Uterus (tissue), 4 donors: ENCODE data around the gene RPGRIP1L. TPM values are rescaled to one million over a fixed set of nuclear protein-coding genes. Genes with fewer than 3 reads are reported as not detected.
A peak's percentile ranks its signal among the peaks of the same experiment; 100 is the strongest.
"Not testable (repeated sequence)": the region's sequence is repeated elsewhere in the genome, so short reads cannot be mapped to it uniquely, and the experiment has no call there.

Experiments used
- DNase-seq, 2 donors: peaks; one replicate each; pipeline ENCODE4 v3.0.0-alpha.2; 2019 to 2020
- H3K27ac ChIP-seq, 2 donors: fragments of 200-600 bp; sonication (generic); 1 replicate in 1 of 2; 2 replicates in 1 of 2; pipeline ENCODE4 v1.5.1; 2016 to 2018
- H3K27me3 ChIP-seq, 2 donors: fragments of 200-600 bp; sonication (generic); one replicate each; pipeline ENCODE4 v1.5.1; 2018 to 2019; ENCODE audit warnings: control low read depth in 1 of 2
- H3K36me3 ChIP-seq, 2 donors: fragments of 200-600 bp; sonication (generic); one replicate each; pipeline ENCODE4 v1.5.1; 2019; ENCODE audit warnings: control low read depth in 1 of 2
- H3K4me1 ChIP-seq, 2 donors: fragments of 200-600 bp; sonication (generic); one replicate each; pipeline ENCODE4 v1.5.1; 2018 to 2019; ENCODE audit warnings: control low read depth in 1 of 2
- H3K4me3 ChIP-seq, 2 donors: fragments of 200-600 bp; sonication (generic); 1 replicate in 1 of 2; 2 replicates in 1 of 2; pipeline ENCODE4 v1.5.1; 2018 to 2019; ENCODE audit warnings: mild to moderate bottlenecking in 1 of 2
- H3K9me3 ChIP-seq, 2 donors: fragments of 200-600 bp; sonication (generic); one replicate each; pipeline ENCODE4 v1.5.1; 2019; ENCODE audit warnings: control low read depth in 1 of 2
- POLR2A ChIP-seq, 2 donors: fragments of 450-650 bp; IDR thresholded peaks; one replicate each; pipeline ENCODE4 v1.6.1; 2016; ENCODE audit warnings: antibody characterized with exemption in 2 of 2, mild to moderate bottlenecking in 1 of 2, moderate library complexity in 1 of 2
- intact Hi-C: fragments of 100-400 bp; cut with DNase I; formaldehyde crosslinking; loops from one replicate; pipeline ENCODE4 v1.15.1; 2023; ENCODE audit warnings: low total_unique reads
- total RNA-seq, 4 donors: library from RNA; depleted of rRNA in 3 of 4; stranded (reverse); fragments of >200 nt in 3 of 4; gene quantifications; one replicate each; pipeline versions ENCODE4 v1.1.0 to v1.2.4, GENCODE V29; 2014 to 2023
- TF ChIP-seq, protein P1 (sequence below), 4 experiments: fragments of 200-600 bp in 2 of 4; fragments of 450-650 bp in 2 of 4; sonication (generic) in 2 of 4; IDR thresholded peaks; one replicate each; pipeline ENCODE4 v1.5.1; 2016 to 2019; ENCODE audit warnings: antibody characterized with exemption in 4 of 4, mild to moderate bottlenecking in 2 of 4, moderate library complexity in 1 of 4
- donor health status: DM: yes; HTN: yes; CAD: no.

The RPGRIP1L gene
- total RNA-seq, 4 donors from 2014 or later = 1.2 to 35.3 (median 6.2) TPM

- Histone ChIP-seq H3K36me3 (no peaks in the 10 kb centered on the region), H3K4me1 (no peaks in the 10 kb centered on the region), H3K9me3 (no peaks in the 10 kb centered on the region), H3K4me3 (peak overlapping the region; percentile 94 to 98), H3K27me3 (no peaks in the 10 kb centered on the region), H3K27ac (peak overlapping the region; percentile 82 to 84)
- DNase-seq = no peak
- TF ChIP-seq, protein P1, sequence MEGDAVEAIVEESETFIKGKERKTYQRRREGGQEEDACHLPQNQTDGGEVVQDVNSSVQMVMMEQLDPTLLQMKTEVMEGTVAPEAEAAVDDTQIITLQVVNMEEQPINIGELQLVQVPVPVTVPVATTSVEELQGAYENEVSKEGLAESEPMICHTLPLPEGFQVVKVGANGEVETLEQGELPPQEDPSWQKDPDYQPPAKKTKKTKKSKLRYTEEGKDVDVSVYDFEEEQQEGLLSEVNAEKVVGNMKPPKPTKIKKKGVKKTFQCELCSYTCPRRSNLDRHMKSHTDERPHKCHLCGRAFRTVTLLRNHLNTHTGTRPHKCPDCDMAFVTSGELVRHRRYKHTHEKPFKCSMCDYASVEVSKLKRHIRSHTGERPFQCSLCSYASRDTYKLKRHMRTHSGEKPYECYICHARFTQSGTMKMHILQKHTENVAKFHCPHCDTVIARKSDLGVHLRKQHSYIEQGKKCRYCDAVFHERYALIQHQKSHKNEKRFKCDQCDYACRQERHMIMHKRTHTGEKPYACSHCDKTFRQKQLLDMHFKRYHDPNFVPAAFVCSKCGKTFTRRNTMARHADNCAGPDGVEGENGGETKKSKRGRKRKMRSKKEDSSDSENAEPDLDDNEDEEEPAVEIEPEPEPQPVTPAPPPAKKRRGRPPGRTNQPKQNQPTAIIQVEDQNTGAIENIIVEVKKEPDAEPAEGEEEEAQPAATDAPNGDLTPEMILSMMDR (IDR thresholded peaks at IDR 0.05) = no peak
- no peak for TF ChIP-seq POLR2A (IDR thresholded peaks at IDR 0.05)
- intact Hi-C loops = no loop called here
Measured at GRCh38 chr16:53704445-53704813, 770 bp upstream of the RPGRIP1L start.

- H3K36me3 ChIP-seq, H3K9me3 ChIP-seq, H3K4me3 ChIP-seq, H3K27me3 ChIP-seq, intact Hi-C loops, DNase-seq, H3K4me1 ChIP-seq, H3K27ac ChIP-seq: not testable (repeated sequence)
Measured at GRCh38 chr16:53698271-53698670, 5.4 kb downstream of the RPGRIP1L start.

DNA sequence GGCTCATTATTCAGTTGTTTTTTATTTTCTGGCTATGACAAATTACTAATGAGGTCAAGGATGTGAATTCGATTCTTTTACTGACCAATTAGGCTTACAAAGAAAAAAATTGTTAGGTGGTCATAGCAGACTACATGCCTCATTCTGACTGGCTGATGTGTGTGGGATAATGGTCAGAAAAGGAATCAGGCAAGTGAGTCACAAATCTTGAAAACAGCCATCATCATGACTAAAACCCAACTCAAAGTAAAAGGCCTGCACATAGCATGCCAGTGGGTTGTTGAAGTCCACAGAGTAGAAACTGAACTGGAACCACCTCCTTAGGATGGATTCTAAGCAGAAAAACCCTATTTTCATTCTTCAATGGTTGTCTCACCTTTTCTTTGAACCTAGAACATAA, 8.6 kb downstream of the RPGRIP1L start:
- intact Hi-C loops = no loop called here
- no peaks in the 10 kb centered on the region for H3K36me3 ChIP-seq
- no peaks in the 10 kb centered on the region for H3K9me3 ChIP-seq
- DNase-seq = no peak
- H3K27ac ChIP-seq = no peak overlapping the region
- no peaks in the 10 kb centered on the region for H3K27me3 ChIP-seq
- no peak overlapping the region for H3K4me3 ChIP-seq
- TF ChIP-seq POLR2A (IDR thresholded peaks at IDR 0.05) = no peak
- TF ChIP-seq, protein P1 (IDR thresholded peaks at IDR 0.05) = no peak
- no peaks in the 10 kb centered on the region for H3K4me1 ChIP-seq

DNA sequence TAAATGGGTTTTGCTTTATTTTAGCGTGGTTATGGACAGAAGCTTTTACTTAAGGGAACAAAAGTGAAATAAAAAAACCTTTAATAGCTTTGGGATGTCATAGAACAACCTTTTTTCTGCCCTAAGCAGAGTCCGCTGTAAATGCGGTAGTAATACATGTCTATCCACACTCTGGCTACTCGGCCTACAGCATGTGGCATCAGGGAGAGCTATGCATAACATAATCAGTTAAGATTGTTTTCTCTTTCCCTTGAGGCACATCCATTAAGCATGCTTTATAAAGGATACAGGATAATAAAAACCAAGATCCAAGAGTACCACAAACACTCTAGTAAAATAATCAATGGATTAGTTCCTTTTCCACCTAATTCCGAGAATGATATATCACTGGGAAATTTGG, 10.3 kb downstream of the RPGRIP1L start:
- no peak overlapping the region for H3K4me3 ChIP-seq
- no peaks in the 10 kb centered on the region for H3K36me3 ChIP-seq
- H3K9me3 ChIP-seq = no peaks in the 10 kb centered on the region
- intact Hi-C loops = no loop called here
- H3K27me3 ChIP-seq = no peaks in the 10 kb centered on the region
- no peaks in the 10 kb centered on the region for H3K4me1 ChIP-seq
- no peak for DNase-seq
- TF ChIP-seq POLR2A (IDR thresholded peaks at IDR 0.05) = no peak
- TF ChIP-seq, protein P1 (IDR thresholded peaks at IDR 0.05) = no peak
- H3K27ac ChIP-seq = no peak overlapping the region

DNA sequence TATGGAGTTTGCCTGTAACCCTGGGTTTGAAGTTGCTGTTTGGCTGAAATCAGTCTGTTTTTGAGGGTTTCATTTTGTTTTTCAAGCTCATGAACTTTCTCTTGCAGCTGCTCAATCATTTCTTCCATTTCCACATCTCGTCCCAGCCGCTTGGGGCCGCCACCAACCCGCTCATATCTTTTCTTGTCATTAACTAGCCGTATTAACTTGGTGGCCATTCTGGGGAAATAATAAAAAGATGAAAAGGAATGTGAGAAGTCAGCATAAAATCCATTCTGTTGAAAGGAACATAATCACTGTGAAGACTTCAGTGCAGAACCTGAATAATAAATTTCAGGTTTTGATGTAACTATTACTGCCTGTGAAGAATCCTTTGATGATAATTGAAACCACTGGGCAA, 11.5 kb downstream of the RPGRIP1L start:
- H3K4me3 ChIP-seq = no peak overlapping the region
- no peaks in the 10 kb centered on the region for H3K4me1 ChIP-seq
- TF ChIP-seq POLR2A (IDR thresholded peaks at IDR 0.05) = no peak
- TF ChIP-seq, protein P1 (IDR thresholded peaks at IDR 0.05) = no peak
- no peaks in the 10 kb centered on the region for H3K36me3 ChIP-seq
- no peaks in the 10 kb centered on the region for H3K27me3 ChIP-seq
- intact Hi-C loops = no loop called here
- no peak overlapping the region for H3K27ac ChIP-seq
- no peaks in the 10 kb centered on the region for H3K9me3 ChIP-seq
- no peak for DNase-seq

DNA sequence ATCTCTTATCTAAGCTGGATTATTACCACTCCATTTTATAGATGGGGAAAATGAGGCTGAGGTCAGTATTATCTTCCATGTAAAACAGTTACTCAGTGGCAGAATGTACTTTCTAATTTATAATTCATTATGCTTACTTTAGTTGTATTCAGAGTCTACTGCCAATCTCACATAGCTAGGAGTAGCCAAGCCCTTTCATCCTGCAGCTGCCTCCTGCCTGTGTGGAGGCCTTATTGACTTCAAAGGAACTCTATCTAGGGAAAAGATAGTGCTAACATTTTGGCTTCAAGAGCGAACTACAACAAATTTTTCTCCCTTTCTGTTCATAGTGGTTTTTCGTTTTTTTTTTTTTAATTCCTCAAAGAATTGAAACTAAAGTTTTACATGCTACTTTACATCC, 12.9 kb downstream of the RPGRIP1L start:
- no peaks in the 10 kb centered on the region for H3K27me3 ChIP-seq
- no peak overlapping the region for H3K4me3 ChIP-seq
- no peaks in the 10 kb centered on the region for H3K9me3 ChIP-seq
- no peaks in the 10 kb centered on the region for H3K4me1 ChIP-seq
- no peak for TF ChIP-seq POLR2A (IDR thresholded peaks at IDR 0.05)
- TF ChIP-seq, protein P1 (IDR thresholded peaks at IDR 0.05) = no peak
- no peak overlapping the region for H3K27ac ChIP-seq
- DNase-seq = no peak
- intact Hi-C loops = no loop called here
- no peaks in the 10 kb centered on the region for H3K36me3 ChIP-seq
